K562 (cell line): ENCODE data around the gene GTPBP1. TPM values are rescaled to one million over a fixed set of nuclear protein-coding genes. Genes with fewer than 3 reads are reported as not detected.
A peak's percentile ranks its signal among the peaks of the same experiment; 100 is the strongest.

Experiments used
- BDP1 ChIP-seq: IDR thresholded peaks from 3 replicates; pipeline ENCODE4 v1.6.1; 2011; ENCODE audit not compliant: insufficient read length, insufficient read depth
- CGGBP1 ChIP-seq: fragments of 250-450 bp; sonication (Bioruptor Pico); IDR thresholded peaks from 2 replicates; pipeline ENCODE4 v1.9.0; 2021; ENCODE audit warnings: mild to moderate bottlenecking
- DEAF1 ChIP-seq: fragments of 450-650 bp; formaldehyde crosslinking; IDR thresholded peaks from 2 replicates; pipeline ENCODE4 v1.4.0; 2020; ENCODE audit warnings: mild to moderate bottlenecking, moderate library complexity
- ESRRB ChIP-seq: fragments of 250-450 bp; sonication (Bioruptor Pico); IDR thresholded peaks from 2 replicates; pipeline ENCODE4 v1.5.0; 2020; ENCODE audit warnings: mild to moderate bottlenecking, moderate library complexity, borderline replicate concordance
- FOXP4 ChIP-seq: sonication (generic); formaldehyde crosslinking; IDR thresholded peaks from 2 replicates; pipeline ENCODE4 v1.8.0; 2022; ENCODE audit warnings: mild to moderate bottlenecking, missing genetic modification reagents, borderline replicate concordance
- HIVEP1 ChIP-seq: fragments of 250-450 bp; sonication (Bioruptor Pico); IDR thresholded peaks from 2 replicates; pipeline ENCODE4 v1.4.0; 2020; ENCODE audit warnings: mild to moderate bottlenecking
- JUND ChIP-seq, 2 experiments: IDR thresholded peaks; 2 replicates in 1 of 2; 3 replicates in 1 of 2; pipeline ENCODE4 v1.6.1; 2011; ENCODE audit warnings: borderline replicate concordance in 2 of 2, low read depth in 2 of 2, low read length in 2 of 2, improper control_type of control experiment in 1 of 2, missing biosample characterization in 1 of 2, missing genetic modification characterization in 1 of 2, missing genetic modification reagents in 1 of 2
- KAT7 ChIP-seq: sonication (generic); formaldehyde crosslinking; IDR thresholded peaks from 2 replicates; pipeline ENCODE4 v1.8.0; 2022; ENCODE audit warnings: missing genetic modification reagents, mild to moderate bottlenecking, borderline replicate concordance
- KDM5B ChIP-seq: fragments of 200-600 bp; sonication (generic); IDR thresholded peaks from 2 replicates; pipeline ENCODE4 v1.6.1; 2012; ENCODE audit warnings: low read depth, mild to moderate bottlenecking, moderate library complexity, low read length, control low read depth, inconsistent platforms; ENCODE audit not compliant: insufficient replicate concordance
- MAZ ChIP-seq, 2 experiments: fragments of 450-650 bp in 1 of 2; sonication (generic) in 1 of 2; formaldehyde crosslinking; IDR thresholded peaks in 1 of 2; conservative IDR thresholded peaks in 1 of 2; 2 replicates each; pipeline versions ENCODE4 v1.4.0 to v1.5.0; 2020; ENCODE audit warnings: mild to moderate bottlenecking in 1 of 2, missing genetic modification reagents in 1 of 2
- SETDB1 ChIP-seq: IDR thresholded peaks from one replicate; pipeline ENCODE4 v1.6.1; 2012; ENCODE audit warnings: low read length, control low read depth, inconsistent platforms
- SREBF2 ChIP-seq: sonication (generic); formaldehyde crosslinking; IDR thresholded peaks from 2 replicates; pipeline ENCODE4 v1.4.0; 2020; ENCODE audit warnings: mild to moderate bottlenecking, missing genetic modification reagents
- TCF3 ChIP-seq: sonication (generic); formaldehyde crosslinking; IDR thresholded peaks from 2 replicates; pipeline ENCODE4 v1.4.0; 2020; ENCODE audit warnings: mild to moderate bottlenecking, missing genetic modification reagents
- TSHZ1 ChIP-seq: fragments of 250-450 bp; sonication (Bioruptor Pico); IDR thresholded peaks from 2 replicates; pipeline ENCODE4 v1.4.0; 2020; ENCODE audit warnings: mild to moderate bottlenecking, moderate library complexity
- ZFP36 ChIP-seq: fragments of 150-350 bp; IDR thresholded peaks from 2 replicates; pipeline ENCODE4 v1.6.1; 2018; ENCODE audit warnings: low read length, low read depth; ENCODE audit not compliant: partially characterized antibody
- ZNF140 ChIP-seq: fragments of 250-450 bp; sonication (Bioruptor Pico); IDR thresholded peaks from 2 replicates; pipeline ENCODE4 v1.8.0; 2021; ENCODE audit warnings: moderate library complexity, mild to moderate bottlenecking, inconsistent platforms
- ZNF311 ChIP-seq: fragments of 250-450 bp; sonication (Bioruptor Pico); IDR thresholded peaks from 2 replicates; pipeline ENCODE4 v1.4.0; 2020; ENCODE audit warnings: mild to moderate bottlenecking, moderate library complexity
- ZNF347 ChIP-seq: fragments of 450-650 bp; formaldehyde crosslinking; IDR thresholded peaks from 2 replicates; pipeline ENCODE4 v1.4.0; 2020; ENCODE audit warnings: low read depth, mild to moderate bottlenecking, moderate library complexity
- ZNF584 ChIP-seq: fragments of 200-800 bp; sonication (Bioruptor generic); IDR thresholded peaks from 2 replicates; pipeline ENCODE4 v1.6.1; 2016; ENCODE audit warnings: low read depth, mild to moderate bottlenecking, missing genetic modification characterization, missing compliant biosample characterization
- ZNF586 ChIP-seq: fragments of 450-650 bp; formaldehyde crosslinking; conservative IDR thresholded peaks from 2 replicates; pipeline ENCODE4 v1.4.0; 2020; ENCODE audit warnings: mild to moderate bottlenecking, moderate library complexity
- polyA plus RNA-seq, 8 experiments: library from polyadenylated mRNA; depleted of rRNA in 4 of 8; stranded (reverse) in 5 of 8; unstranded in 3 of 8; fragments of >200 nt; fragmentation: Nextera tagmentation in 2 of 8; fragmentation: Illumina TruSeq in 1 of 8; extraction: Ambion mirVana in 2 of 8; extraction: Trizol in 1 of 8; gene quantifications; 2 replicates each; pipeline versions ENCODE4 v1.2.1 to v1.2.3, GENCODE V29; 2011 to 2014; ENCODE audit warnings: inconsistent platforms in 1 of 8, missing spikeins in 1 of 8
- total RNA-seq, 7 experiments: library from RNA; depleted of rRNA in 6 of 7; stranded (reverse); fragments of >200 nt in 6 of 7; fragmentation: Illumina TruSeq in 2 of 7; extraction: Trizol in 2 of 7; gene quantifications; 2 replicates each; pipeline versions ENCODE4 v1.2.1 to v1.2.3, GENCODE V29; 2011 to 2021; ENCODE audit warnings: low replicate concordance in 1 of 7

Gene GTPBP1
- total and polyA plus RNA-seq, 9 of the 15 experiments (the other 6 are each of a cell fraction or from before 2014, with no cell fraction given), result 0.83 to 53.2 (median 23.3) TPM

GRCh38 chr22:38656256-38657044 lies 49.3 kb upstream of the GTPBP1 start, which contains the start of the genes CBY1 and FAM227A (continued):
- TF ChIP-seq SETDB1, result no peak
- TF ChIP-seq DEAF1 (CRISPR knock-in tag), result no peak
- TF ChIP-seq TSHZ1 (CRISPR knock-in tag), result no peak
- TF ChIP-seq ESRRB (CRISPR knock-in tag), result no peak
- TF ChIP-seq ZFP36, result no peak
- no peak; a peak in 1 of 4 replicates for TF ChIP-seq MAZ (CRISPR knock-in tag; conservative IDR thresholded peaks at IDR 0.05 in 1 of 2, IDR thresholded peaks at IDR 0.05 in 1 of 2)
- TF ChIP-seq SREBF2, result no peak
- TF ChIP-seq HIVEP1, result no peak
- TF ChIP-seq CGGBP1, result no peak
- no peak for TF ChIP-seq ZNF347
- no peak for TF ChIP-seq ZNF586 (CRISPR knock-in tag)
- TF ChIP-seq KAT7 (CRISPR knock-in tag), result no peak
- TF ChIP-seq ZNF140 (CRISPR knock-in tag), result no peak
- TF ChIP-seq ZNF311 (CRISPR knock-in tag), result no peak
- TF ChIP-seq BDP1, result no peak
- TF ChIP-seq ZNF584, result no peak
- no peak for TF ChIP-seq TCF3
- TF ChIP-seq JUND (IDR thresholded peaks at IDR 0.05; ENCODE audit: borderline replicate concordance, low read depth, low read length), result peak; percentile 98
- no peak for TF ChIP-seq JUND (tag; IDR thresholded peaks at IDR 0.05; ENCODE audit: borderline replicate concordance, low read depth, low read length)
- TF ChIP-seq FOXP4 (CRISPR knock-in tag), result no peak
- no peak for TF ChIP-seq KDM5B
